HAP-1 (cell line): ENCODE data around the gene FCN3.
A peak's percentile ranks its signal among the peaks of the same experiment; 100 is the strongest.
"Not testable (repeated sequence)": the region's sequence is repeated elsewhere in the genome, so short reads cannot be mapped to it uniquely, and the experiment has no call there.

Experiments used
- DNase-seq, 2 experiments: peaks; one replicate each; pipeline ENCODE4 v3.0.0-alpha.2; 2016 to 2020; ENCODE audit warnings: low spot score in 2 of 2
- H3K27me3 ChIP-seq: fragments of 250-450 bp; sonication (Bioruptor Pico); 2 replicates; pipeline ENCODE4 v1.5.1; 2020; ENCODE audit warnings: low read depth, mild to moderate bottlenecking, moderate library complexity
- H3K36me3 ChIP-seq: fragments of 250-450 bp; sonication (Bioruptor Pico); replicated peaks from 2 replicates; pipeline ENCODE4 v1.5.1; 2020; ENCODE audit warnings: mild to moderate bottlenecking
- H3K4me1 ChIP-seq: fragments of 250-450 bp; sonication (Bioruptor Pico); 2 replicates; pipeline ENCODE4 v1.5.1; 2020; ENCODE audit warnings: mild to moderate bottlenecking
- H3K4me3 ChIP-seq: fragments of 250-450 bp; sonication (Bioruptor Pico); 2 replicates; pipeline ENCODE4 v1.5.1; 2020; ENCODE audit warnings: mild to moderate bottlenecking, moderate library complexity
- H3K9me3 ChIP-seq: fragments of 250-450 bp; sonication (Bioruptor Pico); 2 replicates; pipeline ENCODE4 v1.5.1; 2020; ENCODE audit warnings: mild to moderate bottlenecking, moderate library complexity
- in situ Hi-C: fragments of 300-500 bp; cut with MboI; formaldehyde crosslinking; loops from 3 replicates; pipeline ENCODE4 v1.14.3; 2020; ENCODE audit warnings: low sequenced_read_pairs, inconsistent platforms, mixed read lengths

FCN3 gene

DNA sequence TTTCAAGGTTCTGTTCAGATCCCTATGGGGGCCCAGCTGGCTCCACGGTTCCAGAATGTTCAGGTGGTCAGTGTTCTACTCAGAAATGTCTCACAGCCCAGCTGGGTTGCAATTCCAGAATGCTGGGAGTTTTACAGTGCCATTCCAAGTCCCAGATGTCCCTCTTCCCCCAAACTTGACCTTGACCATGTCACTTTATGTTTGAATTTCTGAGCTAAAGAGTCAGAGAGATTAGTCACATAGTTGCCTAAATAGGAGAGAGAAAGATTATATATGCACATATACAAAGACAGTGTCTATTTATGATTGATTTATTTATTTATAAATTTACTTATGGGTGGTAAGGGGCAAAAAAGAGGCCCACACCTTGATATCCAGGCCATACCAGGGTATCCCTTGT lies 20.3 kb upstream of the FCN3 start:
- DNase-seq, result no peak
- Histone ChIP-seq H3K4me3 (no peak overlapping the region), H3K27me3 (no peaks in the 10 kb centered on the region), H3K9me3 (no peaks in the 10 kb centered on the region), H3K36me3 (no peaks in the 10 kb centered on the region), H3K4me1 (peaks cover 8% of the 10 kb centered on the region)
- in situ Hi-C loops, result no loop called here

DNA sequence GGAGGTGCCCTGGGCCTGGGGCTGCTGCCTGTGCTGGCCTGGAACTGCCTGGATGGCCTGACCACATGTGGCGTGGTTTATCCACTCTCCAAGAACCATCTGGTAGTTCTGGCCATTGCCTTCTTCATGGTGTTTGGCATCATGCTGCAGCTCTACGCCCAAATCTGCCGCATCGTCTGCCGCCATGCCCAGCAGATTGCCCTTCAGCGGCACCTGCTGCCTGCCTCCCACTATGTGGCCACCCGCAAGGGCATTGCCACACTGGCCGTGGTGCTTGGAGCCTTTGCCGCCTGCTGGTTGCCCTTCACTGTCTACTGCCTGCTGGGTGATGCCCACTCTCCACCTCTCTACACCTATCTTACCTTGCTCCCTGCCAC lies 19.6 kb upstream of the FCN3 start:
- in situ Hi-C loops, result no loop called here
- peaks cover 8% of the 10 kb centered on the region for H3K4me1 ChIP-seq
- no peaks in the 10 kb centered on the region for H3K27me3 ChIP-seq
- H3K9me3 ChIP-seq, result no peaks in the 10 kb centered on the region
- H3K4me3 ChIP-seq, result no peak overlapping the region
- H3K36me3 ChIP-seq, result no peaks in the 10 kb centered on the region
- DNase-seq, result no peak

DNA sequence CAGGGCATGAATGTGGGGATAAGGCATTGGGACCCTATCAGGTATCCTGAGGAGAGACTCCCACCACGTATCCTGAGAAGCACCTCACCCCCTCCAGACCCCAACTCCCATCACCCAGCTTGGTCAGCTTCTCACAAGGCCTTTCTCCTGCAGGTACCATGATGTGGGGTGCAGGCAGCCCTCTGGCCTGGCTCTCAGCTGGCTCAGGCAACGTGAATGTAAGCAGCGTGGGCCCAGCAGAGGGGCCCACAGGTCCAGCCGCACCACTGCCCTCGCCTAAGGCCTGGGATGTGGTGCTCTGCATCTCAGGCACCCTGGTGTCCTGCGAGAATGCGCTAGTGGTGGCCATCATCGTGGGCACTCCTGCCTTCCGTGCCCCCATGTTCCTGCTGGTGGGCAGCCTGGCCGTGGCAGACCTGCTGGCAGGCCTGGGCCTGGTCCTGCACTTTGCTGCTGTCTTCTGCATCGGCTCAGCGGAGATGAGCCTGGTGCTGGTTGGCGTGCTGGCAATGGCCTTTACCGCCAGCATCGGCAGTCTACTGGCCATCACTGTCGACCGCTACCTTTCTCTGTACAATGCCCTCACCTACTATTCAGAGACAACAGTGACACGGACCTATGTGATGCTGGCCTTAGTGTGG lies 19.1 kb upstream of the FCN3 start:
- Histone ChIP-seq H3K4me1 (peaks cover 8% of the 10 kb centered on the region), H3K9me3 (no peaks in the 10 kb centered on the region), H3K36me3 (no peaks in the 10 kb centered on the region), H3K4me3 (no peak overlapping the region), H3K27me3 (no peaks in the 10 kb centered on the region)
- in situ Hi-C loops, result no loop called here
- DNase-seq, result no peak

DNA sequence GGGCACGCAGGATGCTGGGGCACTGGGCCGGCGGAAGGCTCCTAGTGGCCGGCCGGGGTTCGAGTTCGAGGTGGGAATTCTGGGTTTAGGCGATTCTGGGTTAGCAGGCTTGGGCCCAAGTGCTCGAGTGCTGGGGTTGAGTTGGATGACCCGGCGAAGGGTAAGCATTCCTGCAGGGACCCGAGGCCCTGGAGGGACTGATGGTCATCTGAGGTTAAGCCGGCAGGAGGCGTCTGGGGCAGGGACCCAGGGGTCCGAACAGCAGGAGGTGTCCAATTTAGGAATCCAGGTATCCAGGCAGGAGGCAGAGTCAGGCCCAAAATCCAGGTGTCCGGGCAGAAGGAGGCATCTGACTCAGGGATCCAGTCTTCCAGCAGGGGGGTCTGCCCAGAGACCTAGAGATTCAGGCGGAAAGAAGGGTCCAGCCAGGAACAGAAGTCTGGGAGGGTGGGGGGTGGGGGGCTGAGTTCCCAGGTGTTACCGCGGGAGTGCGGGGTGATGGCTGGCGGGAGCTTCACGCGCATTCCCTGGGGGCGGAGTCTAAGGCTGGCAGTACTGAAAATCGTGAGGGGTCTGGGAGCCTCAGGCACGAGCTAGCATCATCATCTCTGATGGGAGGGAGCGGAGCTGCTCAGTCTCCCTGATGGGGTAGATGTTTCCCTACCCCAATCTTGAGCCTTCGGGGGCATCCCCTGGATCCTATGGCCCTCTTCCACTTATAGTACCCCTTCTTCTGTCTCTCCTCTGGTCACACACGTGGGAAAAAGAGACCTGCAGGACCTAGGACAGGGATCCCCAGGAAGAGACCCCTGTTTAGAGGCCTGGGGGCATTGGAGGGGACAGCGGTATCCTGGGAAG lies 18.4 kb upstream of the FCN3 start:
- DNase-seq, result peak; percentile 3 to 52
- Histone ChIP-seq H3K4me1 (peaks cover 8% of the 10 kb centered on the region), H3K4me3 (peak overlapping the region; percentile 73), H3K9me3 (no peaks in the 10 kb centered on the region), H3K36me3 (no peaks in the 10 kb centered on the region), H3K27me3 (no peaks in the 10 kb centered on the region)
- in situ Hi-C loops, result no loop called here

DNA sequence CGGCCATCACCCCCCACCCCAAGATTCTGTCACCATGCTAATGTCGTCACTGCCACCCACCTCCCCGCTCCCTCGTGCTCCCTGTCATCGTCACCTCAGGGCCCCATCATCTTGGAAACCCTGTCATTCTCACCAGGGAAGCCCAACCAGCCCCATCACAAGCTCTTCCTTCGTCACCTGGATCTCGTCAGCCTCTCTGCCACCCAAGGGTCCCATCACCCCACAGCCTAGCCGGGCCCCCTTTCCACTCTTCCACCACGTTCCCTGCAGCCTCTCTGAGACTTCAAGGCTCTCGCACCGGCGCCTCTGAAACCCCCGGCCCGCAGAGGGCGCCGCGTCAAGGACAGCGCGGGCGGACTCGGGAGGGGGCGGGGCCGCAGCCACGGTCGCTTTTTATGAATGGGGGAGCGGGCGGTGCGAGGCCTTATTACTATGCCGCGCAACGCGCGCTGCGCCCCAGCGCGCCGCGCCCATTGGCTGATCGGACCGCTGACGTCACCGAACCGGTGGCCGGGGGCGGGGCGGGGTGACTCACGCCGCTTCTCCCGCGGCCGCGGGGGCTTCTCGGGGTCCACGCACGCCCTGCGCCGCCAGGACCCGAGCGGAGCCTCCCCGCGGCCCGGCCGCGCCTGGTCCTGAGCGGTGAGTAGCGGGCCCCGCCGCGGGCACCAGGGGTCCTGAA lies 17.6 kb upstream of the FCN3 start, which contains the start of gene GPR3:
Gene GPR3, plus strand, starts transcription at position 527 of the 682 bp plus-strand sequence. CDS start 1,177 bp downstream, outside the sequence.
- peak; percentile 93 to 97 for DNase-seq
- Histone ChIP-seq H3K9me3 (no peaks in the 10 kb centered on the region), H3K4me3 (peak within 1 kb of the TSS; percentile 73), H3K4me1 (peaks cover 8% of the 10 kb centered on the region), H3K36me3 (no peaks in the 10 kb centered on the region), H3K27me3 (no peaks in the 10 kb centered on the region)
- in situ Hi-C loops, result no loop called here

DNA sequence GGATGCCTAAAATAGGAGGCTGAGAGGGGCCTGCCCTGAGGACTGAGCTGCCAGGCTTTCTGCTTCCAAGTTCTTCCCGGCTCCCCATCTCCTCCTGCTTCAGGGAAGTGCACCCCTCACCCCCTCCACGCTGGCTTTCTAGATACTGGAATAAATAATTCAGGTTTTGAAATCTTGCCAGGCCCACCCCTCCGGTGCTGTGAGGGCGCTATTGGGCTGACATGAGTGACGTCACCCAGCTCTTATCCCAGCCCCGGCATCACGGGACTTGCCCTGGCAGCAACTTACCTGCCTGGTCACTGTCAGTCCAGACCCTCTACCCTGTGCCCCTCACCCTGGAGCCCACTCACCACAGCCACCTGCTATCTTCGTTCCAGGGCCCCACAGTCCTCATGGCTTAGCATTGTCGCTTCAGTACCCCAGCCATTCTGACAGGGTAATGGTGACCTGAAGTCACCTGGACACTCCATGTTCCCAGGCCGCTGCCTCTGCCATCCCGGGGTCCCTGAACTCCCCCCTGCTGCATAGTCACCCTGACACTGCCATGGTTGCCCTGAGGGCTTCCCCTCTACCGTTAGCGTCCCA lies 17.0 kb upstream of the FCN3 start:
- in situ Hi-C loops, result no loop called here
- DNase-seq, result peak in 1 of 2 experiments; percentile 35
- Histone ChIP-seq H3K4me1 (peaks cover 8% of the 10 kb centered on the region), H3K36me3 (no peaks in the 10 kb centered on the region), H3K9me3 (no peaks in the 10 kb centered on the region), H3K4me3 (peak overlapping the region; percentile 73; the same call in 1 of the 2 replicates), H3K27me3 (no peaks in the 10 kb centered on the region)

DNA sequence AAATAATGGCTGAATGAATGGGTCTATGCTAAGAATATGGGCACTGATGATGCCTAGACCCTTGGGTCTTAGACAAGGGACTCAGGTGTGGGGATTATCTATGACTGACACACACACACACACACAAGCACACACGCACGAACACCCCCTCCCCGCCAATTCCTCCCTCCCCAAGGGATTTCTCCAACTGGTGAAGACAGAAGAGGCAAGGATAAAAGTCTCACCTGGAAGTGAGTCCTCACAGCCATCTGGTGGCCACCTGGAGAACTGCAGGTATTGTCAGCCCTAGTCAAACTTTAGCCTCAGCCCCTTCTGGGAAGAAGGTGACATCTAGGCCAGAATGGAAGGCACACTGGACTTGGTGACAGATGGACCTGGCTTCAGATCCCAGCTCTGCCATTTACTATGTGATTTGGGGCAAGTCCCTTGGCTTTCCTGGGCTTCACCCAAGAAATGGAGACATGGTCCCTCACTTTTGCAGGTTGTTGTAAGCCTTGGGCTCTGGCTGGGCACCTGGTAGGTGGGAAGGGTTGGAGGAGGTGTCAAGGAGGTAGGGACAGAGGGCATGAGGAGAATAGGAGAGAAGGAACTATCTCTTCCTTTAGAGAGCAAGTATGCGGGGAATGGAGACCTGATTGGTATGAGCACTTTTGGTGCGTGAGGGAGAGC lies 13.8 kb upstream of the FCN3 start:
- peak in 1 of 2 experiments; percentile 81 for DNase-seq
- Histone ChIP-seq H3K9me3 (no peaks in the 10 kb centered on the region), H3K27me3 (no peaks in the 10 kb centered on the region), H3K4me1 (peaks cover 8% of the 10 kb centered on the region), H3K36me3 (no peaks in the 10 kb centered on the region), H3K4me3 (no peak overlapping the region)
- in situ Hi-C loops, result loop anchor here (5.0 to 10.0 kb wide), 2 partner anchors 86 to 284 kb away; no protein-coding TSS in a partner anchor

DNA sequence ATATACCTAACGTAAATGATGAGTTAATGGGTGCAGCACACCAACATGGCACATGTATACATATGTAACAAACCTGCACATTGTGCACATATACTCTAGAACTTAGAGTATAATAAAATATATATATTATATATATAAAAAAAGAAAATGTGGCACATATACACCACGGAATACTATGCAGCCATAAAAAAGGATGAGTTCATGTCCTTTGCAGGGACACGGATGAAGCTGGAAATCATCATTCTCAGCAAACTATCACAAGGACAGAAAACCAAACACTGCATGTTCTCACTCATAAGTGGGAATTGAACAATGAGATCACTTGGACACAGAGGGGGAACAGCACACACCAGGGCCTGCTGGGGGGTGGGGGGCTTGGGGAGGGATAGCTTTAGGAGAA lies 10.2 kb upstream of the FCN3 start:
- H3K27me3 ChIP-seq, H3K36me3 ChIP-seq, H3K4me3 ChIP-seq, H3K4me1 ChIP-seq, DNase-seq, H3K9me3 ChIP-seq: not testable (repeated sequence)
- in situ Hi-C loops, result loop anchor here (5.0 to 10.0 kb wide), 2 partner anchors 82 to 280 kb away; no protein-coding TSS in a partner anchor

DNA sequence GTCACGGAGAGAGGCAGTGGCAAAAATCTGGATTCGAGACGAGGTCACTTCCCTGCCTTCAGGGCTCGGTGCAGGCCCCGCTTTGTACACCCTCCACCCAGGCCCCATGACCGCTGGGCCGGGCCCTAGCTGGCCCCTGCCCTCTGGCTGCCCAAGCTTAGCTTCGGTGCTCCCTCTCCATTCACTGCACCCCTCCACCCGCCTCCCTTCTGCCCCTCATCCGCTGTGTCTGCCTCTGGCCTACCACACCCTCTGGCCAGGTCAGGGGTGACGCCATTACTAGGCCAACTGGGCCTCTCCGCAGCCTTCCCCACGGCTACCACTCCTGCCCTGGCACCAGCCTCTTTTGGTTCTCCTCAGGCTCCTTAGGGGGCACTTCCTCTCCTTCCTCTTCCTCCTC lies 9.0 kb upstream of the FCN3 start:
- no peaks in the 10 kb centered on the region for H3K4me1 ChIP-seq
- H3K36me3 ChIP-seq, result no peaks in the 10 kb centered on the region
- H3K9me3 ChIP-seq, result no peaks in the 10 kb centered on the region
- DNase-seq, result no peak
- in situ Hi-C loops, result loop anchor here (10.0 kb wide), 1 partner anchor 279 kb away; no protein-coding TSS in a partner anchor
- no peak overlapping the region for H3K4me3 ChIP-seq
- no peaks in the 10 kb centered on the region for H3K27me3 ChIP-seq

DNA sequence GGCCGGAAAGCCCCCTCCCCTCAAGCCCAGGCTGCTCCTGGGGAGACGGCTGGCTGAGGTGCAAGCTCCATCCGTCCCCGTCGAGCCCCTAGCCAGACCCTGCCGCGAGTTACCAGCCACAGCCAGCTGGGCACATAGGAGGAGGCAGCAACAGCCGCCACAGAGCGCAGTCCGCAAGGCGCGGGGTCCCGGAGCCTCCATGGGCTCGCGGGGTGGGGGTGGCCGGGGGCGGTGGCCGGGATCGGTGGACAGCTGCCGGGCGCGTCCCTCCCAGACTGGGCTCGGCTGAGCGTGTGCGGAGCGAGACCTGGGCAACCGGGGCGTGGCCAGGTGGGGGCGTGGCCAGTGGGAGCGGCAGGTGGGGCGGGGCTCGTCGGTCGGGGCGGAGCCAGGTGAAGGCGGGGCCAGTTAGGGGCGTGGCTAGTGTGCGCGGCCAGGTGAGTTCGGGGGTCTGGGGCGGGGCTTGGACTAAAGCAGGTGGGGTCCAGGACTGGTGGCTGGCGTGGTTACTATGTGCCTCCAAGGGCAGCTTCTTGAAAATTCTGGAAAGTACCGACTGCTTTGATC lies 8.5 kb upstream of the FCN3 start, which contains the start of gene CD164L2:
Gene CD164L2, minus strand, starts transcription at position 295 of the 567 bp plus-strand sequence. Its CDS starts 94 bp downstream, at position 201.
- H3K9me3 ChIP-seq, result no peaks in the 10 kb centered on the region
- DNase-seq, result peak in 1 of 2 experiments; percentile 31
- no peaks in the 10 kb centered on the region for H3K4me1 ChIP-seq
- in situ Hi-C loops, result loop anchor here (10.0 kb wide), 1 partner anchor 278 kb away; no protein-coding TSS in a partner anchor
- H3K4me3 ChIP-seq, result no peak within 1 kb of the TSS
- no peaks in the 10 kb centered on the region for H3K27me3 ChIP-seq
- H3K36me3 ChIP-seq, result no peaks in the 10 kb centered on the region

DNA sequence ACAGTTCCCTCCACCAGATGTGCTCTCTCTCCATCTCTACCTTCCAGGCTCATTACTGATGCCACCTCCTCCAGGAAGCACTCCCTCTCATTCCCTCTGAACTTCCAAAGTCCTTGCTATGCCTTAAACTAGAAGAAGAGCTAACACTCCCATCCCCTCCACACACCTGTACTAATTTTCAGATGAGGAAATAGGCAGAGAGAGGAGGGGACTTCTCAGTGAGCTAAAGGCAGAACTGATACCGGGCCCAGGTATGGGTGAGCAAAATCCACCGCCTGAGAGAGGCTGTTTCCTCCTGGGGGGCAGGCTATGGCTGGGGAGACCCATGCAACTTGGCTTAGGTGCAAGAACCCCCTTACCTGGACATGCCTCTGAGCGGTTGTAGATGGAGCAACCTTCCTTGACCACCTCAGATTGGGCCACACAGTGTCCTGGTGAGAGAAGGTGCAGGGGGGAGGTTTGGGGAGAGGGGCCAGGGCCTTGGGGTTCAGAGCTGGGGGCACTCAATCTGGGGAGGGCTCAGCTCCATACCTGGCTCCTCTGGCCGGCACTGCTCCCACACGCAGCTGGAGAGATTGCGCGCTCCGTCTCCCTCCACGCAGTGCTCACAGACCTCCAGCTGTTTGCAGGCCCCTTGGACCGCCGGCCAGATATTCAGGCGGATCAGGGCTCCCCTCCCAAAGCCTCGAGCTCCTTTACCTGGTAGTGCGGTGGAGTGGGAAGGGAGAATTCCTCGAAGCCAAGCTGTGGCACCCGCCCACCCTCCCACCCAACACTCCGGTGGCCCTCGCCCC lies 7.5 kb upstream of the FCN3 start:
- in situ Hi-C loops, result loop anchor here (10.0 kb wide), 1 partner anchor 277 kb away; no protein-coding TSS in a partner anchor
- no peak overlapping the region for H3K4me3 ChIP-seq
- no peaks in the 10 kb centered on the region for H3K4me1 ChIP-seq
- H3K9me3 ChIP-seq, result no peaks in the 10 kb centered on the region
- DNase-seq, result no peak
- no peaks in the 10 kb centered on the region for H3K27me3 ChIP-seq
- no peaks in the 10 kb centered on the region for H3K36me3 ChIP-seq
